ENCODE measurements around the gene RNF183.

Gene RNF183, protein sequence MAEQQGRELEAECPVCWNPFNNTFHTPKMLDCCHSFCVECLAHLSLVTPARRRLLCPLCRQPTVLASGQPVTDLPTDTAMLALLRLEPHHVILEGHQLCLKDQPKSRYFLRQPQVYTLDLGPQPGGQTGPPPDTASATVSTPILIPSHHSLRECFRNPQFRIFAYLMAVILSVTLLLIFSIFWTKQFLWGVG

DNA sequence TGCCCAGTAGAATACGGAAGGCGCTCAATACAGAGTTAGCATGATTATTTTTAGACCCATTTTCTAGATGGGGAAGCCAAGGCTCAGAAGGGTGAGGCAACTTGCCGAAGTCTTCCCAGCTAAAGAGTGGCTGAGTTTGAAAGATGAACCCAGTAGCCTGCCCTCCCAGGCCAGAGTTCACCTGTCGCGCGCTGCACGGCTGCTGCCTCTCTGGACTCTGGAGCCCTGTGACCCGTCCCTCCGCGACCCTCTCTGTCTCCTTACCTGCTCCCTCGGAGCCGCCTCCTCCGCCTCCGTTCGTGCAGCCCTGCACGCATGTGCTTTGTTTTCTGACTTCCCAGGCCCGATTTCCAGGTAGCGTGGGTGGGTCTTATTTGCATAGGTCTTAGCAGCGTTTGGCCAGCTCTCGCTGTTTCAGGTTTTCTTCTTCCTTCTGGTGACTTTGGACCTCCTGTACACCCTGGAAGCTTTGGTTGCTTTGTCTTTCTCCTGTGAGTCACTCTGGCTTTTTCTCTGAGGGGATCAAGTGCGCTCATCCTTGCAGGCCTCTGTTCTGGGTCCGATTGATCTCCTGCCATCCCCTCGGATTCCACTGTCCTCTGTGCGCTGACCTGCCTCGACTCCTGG is at the start of gene RNF183:
TSS of gene RNF183 (minus strand) at position 585 of the 627 bp plus-strand sequence. CDS start 5,192 bp downstream, outside the sequence.
- no peak within 1 kb of the TSS for H3K27ac ChIP-seq
- no peak for TF ChIP-seq CTCF (conservative IDR thresholded peaks at IDR 0.05; ENCODE audit: low read depth, low read length)
- no peaks in the 10 kb centered on the region for H3K27me3 ChIP-seq (ENCODE audit: insufficient read depth, low read depth)
- H3K79me2 ChIP-seq (ENCODE audit: insufficient read depth, low read depth): no peaks in the 10 kb centered on the region
- H3K36me3 ChIP-seq (ENCODE audit: insufficient read depth): no peaks in the 10 kb centered on the region
- H3K4me3 ChIP-seq (IDR thresholded peaks at IDR 0.05; ENCODE audit: insufficient read depth, low read depth, low read length): no peak within 1 kb of the TSS
- no peaks in the 10 kb centered on the region for H4K20me1 ChIP-seq (ENCODE audit: insufficient read depth)
- no peak within 1 kb of the TSS for H2AFZ ChIP-seq (ENCODE audit: low read depth)
- no peak within 1 kb of the TSS for H3K9ac ChIP-seq
- H3K4me2 ChIP-seq: no peak within 1 kb of the TSS
- H3K4me1 ChIP-seq (ENCODE audit: low read depth, poor library complexity, severe bottlenecking): no peaks in the 10 kb centered on the region

GRCh38 chr9:113352411-113352810 is 49.2 kb upstream of the RNF183 start:
- Histone ChIP-seq H2AFZ (ENCODE audit: low read depth) (no peak overlapping the region; the same call in 1 of the 2 replicates), H3K4me2 (no peak overlapping the region), H4K20me1 (ENCODE audit: insufficient read depth) (no peaks in the 10 kb centered on the region), H3K4me3 (IDR thresholded peaks at IDR 0.05; ENCODE audit: insufficient read depth, low read depth, low read length) (no peak overlapping the region), H3K79me2 (ENCODE audit: insufficient read depth, low read depth) (no peaks in the 10 kb centered on the region), H3K9ac (no peak overlapping the region), H3K36me3 (ENCODE audit: insufficient read depth) (no peaks in the 10 kb centered on the region), H3K27me3 (ENCODE audit: insufficient read depth, low read depth) (no peaks in the 10 kb centered on the region), H3K4me1 (ENCODE audit: low read depth, poor library complexity, severe bottlenecking) (peaks cover 33% of the 10 kb centered on the region), H3K27ac (no peak overlapping the region)
- no peak for TF ChIP-seq CTCF (conservative IDR thresholded peaks at IDR 0.05; ENCODE audit: low read depth, low read length)

DNA sequence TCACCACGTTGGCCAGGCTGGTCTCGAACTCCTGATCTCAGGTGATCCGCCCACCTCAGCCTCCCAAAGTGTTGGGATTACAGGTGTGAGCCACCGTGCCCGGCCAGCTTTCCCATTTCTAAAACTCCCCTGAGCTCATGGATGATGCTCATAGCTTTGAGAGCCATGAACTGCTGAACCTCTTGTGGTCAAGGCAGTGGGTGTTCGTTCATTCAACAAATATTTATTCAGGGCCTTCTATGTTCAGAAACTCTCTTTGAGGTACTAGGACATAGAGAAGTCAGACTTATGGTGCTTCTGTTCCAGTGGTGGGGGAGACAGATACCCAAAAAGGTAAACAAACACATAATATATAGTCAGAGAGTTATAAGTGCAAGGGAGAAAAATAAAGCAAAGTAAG is 48.8 kb upstream of the RNF183 start:
- Histone ChIP-seq H2AFZ (ENCODE audit: low read depth) (no peak overlapping the region; the same call in 1 of the 2 replicates), H3K36me3 (ENCODE audit: insufficient read depth) (no peaks in the 10 kb centered on the region), H3K27me3 (ENCODE audit: insufficient read depth, low read depth) (no peaks in the 10 kb centered on the region), H3K27ac (no peak overlapping the region), H3K4me1 (ENCODE audit: low read depth, poor library complexity, severe bottlenecking) (peaks cover 33% of the 10 kb centered on the region), H3K4me3 (IDR thresholded peaks at IDR 0.05; ENCODE audit: insufficient read depth, low read depth, low read length) (no peak overlapping the region), H3K79me2 (ENCODE audit: insufficient read depth, low read depth) (no peaks in the 10 kb centered on the region), H3K9ac (no peak overlapping the region), H4K20me1 (ENCODE audit: insufficient read depth) (no peaks in the 10 kb centered on the region), H3K4me2 (no peak overlapping the region)
- TF ChIP-seq CTCF (conservative IDR thresholded peaks at IDR 0.05; ENCODE audit: low read depth, low read length): no peak

GRCh38 chr9:113350937-113351336 is 47.8 kb upstream of the RNF183 start:
- Histone ChIP-seq H3K4me3 (IDR thresholded peaks at IDR 0.05; ENCODE audit: insufficient read depth, low read depth, low read length) (no peak overlapping the region), H3K4me2 (peak overlapping the region; percentile 96), H4K20me1 (ENCODE audit: insufficient read depth) (no peaks in the 10 kb centered on the region), H3K79me2 (ENCODE audit: insufficient read depth, low read depth) (no peaks in the 10 kb centered on the region), H3K9ac (peak overlapping the region; percentile 36; the same call in 1 of the 2 replicates), H3K4me1 (ENCODE audit: low read depth, poor library complexity, severe bottlenecking) (peaks cover 33% of the 10 kb centered on the region), H2AFZ (ENCODE audit: low read depth) (peak overlapping the region; percentile 70; the same call in 1 of the 2 replicates), H3K27me3 (ENCODE audit: insufficient read depth, low read depth) (no peaks in the 10 kb centered on the region), H3K27ac (peak overlapping the region; percentile 56), H3K36me3 (ENCODE audit: insufficient read depth) (no peaks in the 10 kb centered on the region)
- no peak for TF ChIP-seq CTCF (conservative IDR thresholded peaks at IDR 0.05; ENCODE audit: low read depth, low read length)

Data from KMS-11 (cell line).